GM23338 (cell line): ENCODE data around the gene RPS3A.

Experiments
- CREB1 ChIP-seq: fragments of 250-450 bp; sonication (Bioruptor Pico); IDR thresholded peaks from 2 replicates; pipeline ENCODE4 v1.5.0; 2020; ENCODE audit warnings: low read depth, mild to moderate bottlenecking, moderate library complexity
- EZH2 ChIP-seq: fragments of 200-600 bp; sonication (generic); IDR thresholded peaks from one replicate; pipeline ENCODE4 v1.8.0; 2017; ENCODE audit warnings: antibody characterized with exemption, mild to moderate bottlenecking, low read depth; ENCODE audit not compliant: unreplicated experiment
- EZH2phosphoT487 ChIP-seq: fragments of 200-600 bp; sonication (generic); IDR thresholded peaks from one replicate; pipeline ENCODE4 v1.8.1; 2018; ENCODE audit warnings: antibody characterized with exemption; ENCODE audit not compliant: unreplicated experiment
- JUNB ChIP-seq: IDR thresholded peaks from one replicate; pipeline ENCODE4 v1.6.1; 2016; ENCODE audit warnings: antibody characterized with exemption; ENCODE audit not compliant: unreplicated experiment
- POLR2AphosphoS5 ChIP-seq: IDR thresholded peaks from 2 replicates; pipeline ENCODE4 v1.6.1; 2016; ENCODE audit warnings: antibody characterized with exemption, low read depth
- ZNF114 ChIP-seq: fragments of 250-450 bp; sonication (Bioruptor Pico); IDR thresholded peaks from 2 replicates; pipeline ENCODE4 v1.5.0; 2020; ENCODE audit warnings: mild to moderate bottlenecking, moderate library complexity
- TF ChIP-seq, protein P1 (sequence below), 2 experiments: fragments of 200-600 bp in 1 of 2; sonication (generic) in 1 of 2; conservative IDR thresholded peaks; 2 replicates each; pipeline versions ENCODE4 v1.5.1 to v1.6.1; 2016 to 2017; ENCODE audit warnings: antibody characterized with exemption in 2 of 2, low read depth in 2 of 2, mild to moderate bottlenecking in 2 of 2, moderate library complexity in 1 of 2
- TF ChIP-seq, protein P2 (sequence below): IDR thresholded peaks from one replicate; pipeline ENCODE4 v1.6.1; 2018; ENCODE audit warnings: antibody characterized with exemption; ENCODE audit not compliant: unreplicated experiment

DNA sequence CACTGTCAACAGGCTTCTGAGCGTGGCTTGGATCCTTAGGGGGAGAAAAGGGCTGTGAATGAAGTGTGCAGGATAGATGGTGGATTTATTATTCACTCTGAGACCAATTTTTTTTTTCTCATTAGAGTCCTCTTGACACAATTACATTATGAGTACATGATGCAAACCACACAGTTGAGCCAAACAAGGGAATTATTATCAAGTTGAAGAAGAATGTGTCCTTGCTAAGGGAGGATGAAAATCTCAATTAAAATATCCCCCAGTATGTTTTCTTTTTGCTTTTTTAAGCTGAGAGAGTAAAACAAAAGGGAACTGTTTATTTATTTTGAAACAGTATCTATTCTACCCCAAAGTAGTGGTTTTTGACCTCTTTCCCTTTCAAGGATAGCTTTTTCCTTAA lies 40.4 kb downstream of the RPS3A start:
- TF ChIP-seq POLR2AphosphoS5 = no peak
- TF ChIP-seq, protein P1, sequence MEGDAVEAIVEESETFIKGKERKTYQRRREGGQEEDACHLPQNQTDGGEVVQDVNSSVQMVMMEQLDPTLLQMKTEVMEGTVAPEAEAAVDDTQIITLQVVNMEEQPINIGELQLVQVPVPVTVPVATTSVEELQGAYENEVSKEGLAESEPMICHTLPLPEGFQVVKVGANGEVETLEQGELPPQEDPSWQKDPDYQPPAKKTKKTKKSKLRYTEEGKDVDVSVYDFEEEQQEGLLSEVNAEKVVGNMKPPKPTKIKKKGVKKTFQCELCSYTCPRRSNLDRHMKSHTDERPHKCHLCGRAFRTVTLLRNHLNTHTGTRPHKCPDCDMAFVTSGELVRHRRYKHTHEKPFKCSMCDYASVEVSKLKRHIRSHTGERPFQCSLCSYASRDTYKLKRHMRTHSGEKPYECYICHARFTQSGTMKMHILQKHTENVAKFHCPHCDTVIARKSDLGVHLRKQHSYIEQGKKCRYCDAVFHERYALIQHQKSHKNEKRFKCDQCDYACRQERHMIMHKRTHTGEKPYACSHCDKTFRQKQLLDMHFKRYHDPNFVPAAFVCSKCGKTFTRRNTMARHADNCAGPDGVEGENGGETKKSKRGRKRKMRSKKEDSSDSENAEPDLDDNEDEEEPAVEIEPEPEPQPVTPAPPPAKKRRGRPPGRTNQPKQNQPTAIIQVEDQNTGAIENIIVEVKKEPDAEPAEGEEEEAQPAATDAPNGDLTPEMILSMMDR (conservative IDR thresholded peaks at IDR 0.05; ENCODE audit: low read depth in 2 of 2) = no peak
- no peak for TF ChIP-seq JUNB
- no peak for TF ChIP-seq EZH2phosphoT487
- TF ChIP-seq EZH2 = no peak
- TF ChIP-seq CREB1 (CRISPR knock-in tag) = no peak
- TF ChIP-seq, protein P2, sequence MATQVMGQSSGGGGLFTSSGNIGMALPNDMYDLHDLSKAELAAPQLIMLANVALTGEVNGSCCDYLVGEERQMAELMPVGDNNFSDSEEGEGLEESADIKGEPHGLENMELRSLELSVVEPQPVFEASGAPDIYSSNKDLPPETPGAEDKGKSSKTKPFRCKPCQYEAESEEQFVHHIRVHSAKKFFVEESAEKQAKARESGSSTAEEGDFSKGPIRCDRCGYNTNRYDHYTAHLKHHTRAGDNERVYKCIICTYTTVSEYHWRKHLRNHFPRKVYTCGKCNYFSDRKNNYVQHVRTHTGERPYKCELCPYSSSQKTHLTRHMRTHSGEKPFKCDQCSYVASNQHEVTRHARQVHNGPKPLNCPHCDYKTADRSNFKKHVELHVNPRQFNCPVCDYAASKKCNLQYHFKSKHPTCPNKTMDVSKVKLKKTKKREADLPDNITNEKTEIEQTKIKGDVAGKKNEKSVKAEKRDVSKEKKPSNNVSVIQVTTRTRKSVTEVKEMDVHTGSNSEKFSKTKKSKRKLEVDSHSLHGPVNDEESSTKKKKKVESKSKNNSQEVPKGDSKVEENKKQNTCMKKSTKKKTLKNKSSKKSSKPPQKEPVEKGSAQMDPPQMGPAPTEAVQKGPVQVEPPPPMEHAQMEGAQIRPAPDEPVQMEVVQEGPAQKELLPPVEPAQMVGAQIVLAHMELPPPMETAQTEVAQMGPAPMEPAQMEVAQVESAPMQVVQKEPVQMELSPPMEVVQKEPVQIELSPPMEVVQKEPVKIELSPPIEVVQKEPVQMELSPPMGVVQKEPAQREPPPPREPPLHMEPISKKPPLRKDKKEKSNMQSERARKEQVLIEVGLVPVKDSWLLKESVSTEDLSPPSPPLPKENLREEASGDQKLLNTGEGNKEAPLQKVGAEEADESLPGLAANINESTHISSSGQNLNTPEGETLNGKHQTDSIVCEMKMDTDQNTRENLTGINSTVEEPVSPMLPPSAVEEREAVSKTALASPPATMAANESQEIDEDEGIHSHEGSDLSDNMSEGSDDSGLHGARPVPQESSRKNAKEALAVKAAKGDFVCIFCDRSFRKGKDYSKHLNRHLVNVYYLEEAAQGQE = no peak
- no peak for TF ChIP-seq ZNF114 (CRISPR knock-in tag)
